OCI-M2 (cell line): ENCODE data around the gene GARIN3.
A peak's percentile ranks its signal among the peaks of the same experiment; 100 is the strongest.

Experiments
- DNase-seq: peaks from one replicate; lab custom pipeline; 2025; ENCODE audit not compliant: unreplicated experiment; lab: John Stamatoyannopoulos, UW

Gene GARIN3

GRCh38 chr5:157150995-157151394, 15.1 kb downstream of the GARIN3 start:
- no peak for DNase-seq

GRCh38 chr5:157148734-157149615, 17.1 kb downstream of the GARIN3 start:
- no peak for DNase-seq

GRCh38 chr5:157143127-157143971, 22.7 kb downstream of the GARIN3 start:
- no peak for DNase-seq

- peak; percentile 69 for DNase-seq
Measured at GRCh38 chr5:157142317-157143126, 23.5 kb downstream of the GARIN3 start, which contains the start of gene MED7. MED7 (minus strand) TSS chr5:157142865; CDS start chr5:157139431, 3,434 bp downstream.

GRCh38 chr5:157137691-157138090, 28.4 kb downstream of the GARIN3 start:
- no peak for DNase-seq

GRCh38 chr5:157132281-157132612, 33.8 kb downstream of the GARIN3 start:
- no peak for DNase-seq

- DNase-seq = no peak
Measured at GRCh38 chr5:157130925-157131324, 35.1 kb downstream of the GARIN3 start.

GRCh38 chr5:157121709-157122108, 44.4 kb downstream of the GARIN3 start:
- no peak for DNase-seq

GRCh38 chr5:157120102-157120501, 46.0 kb downstream of the GARIN3 start:
- no peak for DNase-seq

GRCh38 chr5:157116483-157116954, 49.5 kb downstream of the GARIN3 start:
- no peak for DNase-seq

GRCh38 chr5:157115502-157115901, 50.6 kb downstream of the GARIN3 start:
- no peak for DNase-seq

GRCh38 chr5:157115012-157115411, 51.1 kb downstream of the GARIN3 start:
- DNase-seq = no peak

- DNase-seq = no peak
Measured at GRCh38 chr5:157113002-157113401, 53.1 kb downstream of the GARIN3 start.
